ENCODE measurements around the gene TSPAN5.

TSPAN5 gene

DNA sequence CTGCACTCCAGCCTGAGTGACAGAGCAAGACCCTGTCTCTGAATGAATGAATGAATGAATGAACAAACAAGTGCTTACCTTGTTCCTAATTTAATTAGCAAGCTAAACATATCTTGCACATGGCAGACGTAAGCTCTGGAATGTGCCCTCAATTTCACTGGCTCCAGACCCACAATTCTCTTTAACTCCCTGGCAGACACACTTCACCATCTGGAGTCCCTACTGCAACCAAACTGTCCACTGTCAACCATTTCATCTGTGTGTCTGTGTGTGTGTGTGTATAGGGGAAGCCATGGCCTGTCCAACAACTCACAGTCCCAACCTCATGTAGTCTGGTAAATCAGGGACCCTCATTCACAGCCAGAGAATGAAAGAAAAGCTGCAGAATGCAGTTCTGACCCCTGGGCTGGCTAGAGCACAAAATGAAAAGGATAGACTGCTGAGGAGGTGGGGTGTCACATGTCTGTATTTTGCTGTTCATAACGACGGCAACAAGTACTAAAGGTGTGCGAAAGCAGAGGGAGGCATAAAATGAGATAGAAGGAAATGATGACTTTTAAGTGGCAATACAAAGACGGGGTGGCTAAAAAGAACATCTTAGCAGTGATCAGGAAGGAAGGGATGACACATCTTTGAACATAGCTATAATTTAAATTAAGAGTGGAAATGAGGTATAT is 114.1 kb downstream of the TSPAN5 start:
- POLR2A ChIA-PET = no interaction called here
- Histone ChIP-seq H3K4me3 (ENCODE audit: low read depth, low read length) (no peak overlapping the region), H3K4me1 (ENCODE audit: control insufficient read depth, insufficient read depth, low read length) (no peaks in the 10 kb centered on the region), H3K36me3 (ENCODE audit: control insufficient read depth in 2 of 2, insufficient read depth in 1 of 2, low read length in 2 of 2) (no peaks in the 10 kb centered on the region), H3K27ac (ENCODE audit: extremely low read depth, low read depth, low read length) (no peak overlapping the region), H3K9me3 (ENCODE audit: control insufficient read depth, insufficient read depth, low read depth, low read length) (no peaks in the 10 kb centered on the region)
- CTCF ChIA-PET = interaction anchor here (0.7 kb wide), 1 partner anchor 15 kb away, joined by 3 read pairs; no protein-coding TSS in a partner anchor
- no peak for TF ChIP-seq HOXA7 (CRISPR knock-in tag; IDR thresholded peaks at IDR 0.05; ENCODE audit: borderline replicate concordance)
- TF ChIP-seq ZNF266 (tag by site-specific recombination; IDR thresholded peaks at IDR 0.05; ENCODE audit: low read depth) = no peak
- no peak for TF ChIP-seq ZNF792 (tag by site-specific recombination; IDR thresholded peaks at IDR 0.05)
- TF ChIP-seq, protein P1, sequence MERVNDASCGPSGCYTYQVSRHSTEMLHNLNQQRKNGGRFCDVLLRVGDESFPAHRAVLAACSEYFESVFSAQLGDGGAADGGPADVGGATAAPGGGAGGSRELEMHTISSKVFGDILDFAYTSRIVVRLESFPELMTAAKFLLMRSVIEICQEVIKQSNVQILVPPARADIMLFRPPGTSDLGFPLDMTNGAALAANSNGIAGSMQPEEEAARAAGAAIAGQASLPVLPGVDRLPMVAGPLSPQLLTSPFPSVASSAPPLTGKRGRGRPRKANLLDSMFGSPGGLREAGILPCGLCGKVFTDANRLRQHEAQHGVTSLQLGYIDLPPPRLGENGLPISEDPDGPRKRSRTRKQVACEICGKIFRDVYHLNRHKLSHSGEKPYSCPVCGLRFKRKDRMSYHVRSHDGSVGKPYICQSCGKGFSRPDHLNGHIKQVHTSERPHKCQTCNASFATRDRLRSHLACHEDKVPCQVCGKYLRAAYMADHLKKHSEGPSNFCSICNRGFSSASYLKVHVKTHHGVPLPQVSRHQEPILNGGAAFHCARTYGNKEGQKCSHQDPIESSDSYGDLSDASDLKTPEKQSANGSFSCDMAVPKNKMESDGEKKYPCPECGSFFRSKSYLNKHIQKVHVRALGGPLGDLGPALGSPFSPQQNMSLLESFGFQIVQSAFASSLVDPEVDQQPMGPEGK (tag by site-specific recombination; IDR thresholded peaks at IDR 0.05) = no peak
- TF ChIP-seq, protein P2, sequence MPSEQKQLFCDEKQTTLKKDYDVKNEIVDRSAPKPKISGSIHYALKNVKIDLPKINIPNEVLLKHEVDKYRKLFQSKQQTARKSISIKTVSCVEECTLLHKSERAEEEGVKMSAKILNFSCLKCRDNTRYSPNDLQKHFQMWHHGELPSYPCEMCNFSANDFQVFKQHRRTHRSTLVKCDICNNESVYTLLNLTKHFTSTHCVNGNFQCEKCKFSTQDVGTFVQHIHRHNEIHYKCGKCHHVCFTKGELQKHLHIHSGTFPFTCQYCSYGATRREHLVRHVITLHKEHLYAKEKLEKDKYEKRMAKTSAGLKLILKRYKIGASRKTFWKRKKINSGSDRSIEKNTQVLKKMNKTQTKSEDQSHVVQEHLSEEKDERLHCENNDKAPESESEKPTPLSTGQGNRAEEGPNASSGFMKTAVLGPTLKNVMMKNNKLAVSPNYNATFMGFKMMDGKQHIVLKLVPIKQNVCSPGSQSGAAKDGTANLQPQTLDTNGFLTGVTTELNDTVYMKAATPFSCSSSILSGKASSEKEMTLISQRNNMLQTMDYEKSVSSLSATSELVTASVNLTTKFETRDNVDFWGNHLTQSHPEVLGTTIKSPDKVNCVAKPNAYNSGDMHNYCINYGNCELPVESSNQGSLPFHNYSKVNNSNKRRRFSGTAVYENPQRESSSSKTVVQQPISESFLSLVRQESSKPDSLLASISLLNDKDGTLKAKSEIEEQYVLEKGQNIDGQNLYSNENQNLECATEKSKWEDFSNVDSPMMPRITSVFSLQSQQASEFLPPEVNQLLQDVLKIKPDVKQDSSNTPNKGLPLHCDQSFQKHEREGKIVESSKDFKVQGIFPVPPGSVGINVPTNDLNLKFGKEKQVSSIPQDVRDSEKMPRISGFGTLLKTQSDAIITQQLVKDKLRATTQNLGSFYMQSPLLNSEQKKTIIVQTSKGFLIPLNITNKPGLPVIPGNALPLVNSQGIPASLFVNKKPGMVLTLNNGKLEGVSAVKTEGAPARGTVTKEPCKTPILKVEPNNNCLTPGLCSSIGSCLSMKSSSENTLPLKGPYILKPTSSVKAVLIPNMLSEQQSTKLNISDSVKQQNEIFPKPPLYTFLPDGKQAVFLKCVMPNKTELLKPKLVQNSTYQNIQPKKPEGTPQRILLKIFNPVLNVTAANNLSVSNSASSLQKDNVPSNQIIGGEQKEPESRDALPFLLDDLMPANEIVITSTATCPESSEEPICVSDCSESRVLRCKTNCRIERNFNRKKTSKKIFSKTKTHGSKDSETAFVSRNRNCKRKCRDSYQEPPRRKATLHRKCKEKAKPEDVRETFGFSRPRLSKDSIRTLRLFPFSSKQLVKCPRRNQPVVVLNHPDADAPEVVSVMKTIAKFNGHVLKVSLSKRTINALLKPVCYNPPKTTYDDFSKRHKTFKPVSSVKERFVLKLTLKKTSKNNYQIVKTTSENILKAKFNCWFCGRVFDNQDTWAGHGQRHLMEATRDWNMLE (tag by site-specific recombination; conservative IDR thresholded peaks at IDR 0.05; ENCODE audit: low read depth) = no peak
- no peak for TF ChIP-seq ZNF707 (tag by site-specific recombination; IDR thresholded peaks at IDR 0.05)
- TF ChIP-seq, protein P3, sequence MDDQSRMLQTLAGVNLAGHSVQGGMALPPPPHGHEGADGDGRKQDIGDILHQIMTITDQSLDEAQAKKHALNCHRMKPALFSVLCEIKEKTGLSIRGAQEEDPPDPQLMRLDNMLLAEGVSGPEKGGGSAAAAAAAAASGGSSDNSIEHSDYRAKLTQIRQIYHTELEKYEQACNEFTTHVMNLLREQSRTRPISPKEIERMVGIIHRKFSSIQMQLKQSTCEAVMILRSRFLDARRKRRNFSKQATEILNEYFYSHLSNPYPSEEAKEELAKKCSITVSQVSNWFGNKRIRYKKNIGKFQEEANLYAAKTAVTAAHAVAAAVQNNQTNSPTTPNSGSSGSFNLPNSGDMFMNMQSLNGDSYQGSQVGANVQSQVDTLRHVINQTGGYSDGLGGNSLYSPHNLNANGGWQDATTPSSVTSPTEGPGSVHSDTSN (CRISPR knock-in tag; IDR thresholded peaks at IDR 0.05) = no peak
- TF ChIP-seq KLF1 (tag by site-specific recombination; IDR thresholded peaks at IDR 0.05) = no peak
- TF ChIP-seq, protein P4, sequence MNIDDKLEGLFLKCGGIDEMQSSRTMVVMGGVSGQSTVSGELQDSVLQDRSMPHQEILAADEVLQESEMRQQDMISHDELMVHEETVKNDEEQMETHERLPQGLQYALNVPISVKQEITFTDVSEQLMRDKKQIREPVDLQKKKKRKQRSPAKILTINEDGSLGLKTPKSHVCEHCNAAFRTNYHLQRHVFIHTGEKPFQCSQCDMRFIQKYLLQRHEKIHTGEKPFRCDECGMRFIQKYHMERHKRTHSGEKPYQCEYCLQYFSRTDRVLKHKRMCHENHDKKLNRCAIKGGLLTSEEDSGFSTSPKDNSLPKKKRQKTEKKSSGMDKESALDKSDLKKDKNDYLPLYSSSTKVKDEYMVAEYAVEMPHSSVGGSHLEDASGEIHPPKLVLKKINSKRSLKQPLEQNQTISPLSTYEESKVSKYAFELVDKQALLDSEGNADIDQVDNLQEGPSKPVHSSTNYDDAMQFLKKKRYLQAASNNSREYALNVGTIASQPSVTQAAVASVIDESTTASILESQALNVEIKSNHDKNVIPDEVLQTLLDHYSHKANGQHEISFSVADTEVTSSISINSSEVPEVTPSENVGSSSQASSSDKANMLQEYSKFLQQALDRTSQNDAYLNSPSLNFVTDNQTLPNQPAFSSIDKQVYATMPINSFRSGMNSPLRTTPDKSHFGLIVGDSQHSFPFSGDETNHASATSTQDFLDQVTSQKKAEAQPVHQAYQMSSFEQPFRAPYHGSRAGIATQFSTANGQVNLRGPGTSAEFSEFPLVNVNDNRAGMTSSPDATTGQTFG (tag by site-specific recombination; IDR thresholded peaks at IDR 0.05; ENCODE audit: borderline replicate concordance) = no peak
- TF ChIP-seq, protein P5, sequence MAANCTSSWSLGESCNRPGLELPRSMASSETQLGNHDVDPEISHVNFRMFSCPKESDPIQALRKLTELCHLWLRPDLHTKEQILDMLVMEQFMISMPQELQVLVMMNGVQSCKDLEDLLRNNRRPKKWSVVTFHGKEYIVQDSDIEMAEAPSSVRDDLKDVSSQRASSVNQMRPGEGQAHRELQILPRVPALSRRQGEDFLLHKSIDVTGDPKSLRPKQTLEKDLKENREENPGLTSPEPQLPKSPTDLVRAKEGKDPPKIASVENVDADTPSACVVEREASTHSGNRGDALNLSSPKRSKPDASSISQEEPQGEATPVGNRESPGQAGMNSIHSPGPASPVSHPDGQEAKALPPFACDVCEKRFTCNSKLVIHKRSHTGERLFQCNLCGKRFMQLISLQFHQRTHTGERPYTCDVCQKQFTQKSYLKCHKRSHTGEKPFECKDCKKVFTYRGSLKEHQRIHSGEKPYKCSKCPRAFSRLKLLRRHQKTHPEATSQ (tag by site-specific recombination; IDR thresholded peaks at IDR 0.05) = no peak
- TF ChIP-seq ZNF555 (tag by site-specific recombination; conservative IDR thresholded peaks at IDR 0.05) = no peak
- no peak for TF ChIP-seq EGR2 (tag by site-specific recombination; IDR thresholded peaks at IDR 0.05; ENCODE audit: low read depth)

All from HEK293 (cell line).